HCT116 (cell line): Measurements from ENCODE around the gene VPS11. TPM values are rescaled to one million over a fixed set of nuclear protein-coding genes. Genes with fewer than 3 reads are reported as not detected.

ENCODE experiments used
- ATAC-seq: fragments of 200-7000 bp; cut with Tn5 transposase; 2 replicates; pipeline ENCODE4 v1.9.1; 2020; ENCODE audit warnings: mild to moderate bottlenecking, moderate library complexity
- BruUV-seq: library from RNA; stranded (reverse); fragments of 400-500 nt; replicated peaks from 2 replicates; lab custom pipeline; 2021; lab: Mats Ljungman, UMichigan
- CTCF ChIA-PET: fragments of 300-600 bp; sonication (Branson Sonifier 250); formaldehyde crosslinking; loops from one replicate; lab custom pipeline; 2021; ENCODE audit warnings: antibody characterized with exemption; lab: Charles Lee
- POLR2A ChIA-PET: fragments of 300-600, 350-600 bp; sonication (Branson Sonifier 250); formaldehyde crosslinking; loops from one replicate; lab custom pipeline; 2021; ENCODE audit warnings: antibody characterized with exemption; lab: Charles Lee
- RAD21 ChIA-PET, 2 experiments: fragments of 300-600 bp; sonication (Branson Sonifier 250); formaldehyde crosslinking; loops; one replicate each; lab custom pipeline; 2023; ENCODE audit warnings: low total read pairs in 2 of 2; ENCODE audit not compliant: uncharacterized antibody in 2 of 2, unreplicated experiment in 2 of 2, low non-redundant PET in 1 of 2; lab: Charles Lee
- DNase-seq: peaks from one replicate; pipeline ENCODE4 v3.0.0-alpha.2; 2010; ENCODE audit warnings: low read depth, low spot score
- H2AFZ ChIP-seq: fragments of 200-600 bp; shearing (Covaris generic), sonication (generic); 2 replicates; pipeline ENCODE4 v1.6.1; 2017; ENCODE audit warnings: low read depth, mixed run types, mixed read lengths, antibody characterized with exemption, low read length; ENCODE audit not compliant: poor library complexity, severe bottlenecking
- H3K27ac ChIP-seq: 2 replicates; pipeline ENCODE4 v1.5.1; 2012; ENCODE audit warnings: low read depth, low read length
- H3K27me3 ChIP-seq: fragments of 200-600 bp; sonication (generic); 2 replicates; pipeline ENCODE4 v1.6.1; 2016; ENCODE audit warnings: mixed run types, low read length, mixed read lengths; ENCODE audit not compliant: insufficient read depth
- H3K36me3 ChIP-seq, 2 experiments: fragments of 200-500 bp in 1 of 2; fragments of 200-600 bp in 1 of 2; sonication (Bioruptor generic) in 1 of 2; sonication (generic) in 1 of 2; 2 replicates each; pipeline versions ENCODE4 v1.5.1 to v1.6.1; 2014 to 2016; ENCODE audit warnings: low read length in 2 of 2, inconsistent platforms in 1 of 2, mixed read lengths in 1 of 2, mixed run types in 1 of 2; ENCODE audit not compliant: insufficient read depth in 2 of 2, control insufficient read depth in 1 of 2
- H3K4me1 ChIP-seq, 2 experiments: fragments of 200-600 bp in 1 of 2; sonication (generic) in 1 of 2; 2 replicates each; pipeline versions ENCODE4 v1.5.1 to v1.6.1; 2012 to 2017; ENCODE audit warnings: low read length in 2 of 2, inconsistent platforms in 1 of 2, mild to moderate bottlenecking in 1 of 2, mixed read lengths in 1 of 2, mixed run types in 1 of 2, moderate library complexity in 1 of 2; ENCODE audit not compliant: insufficient read depth in 2 of 2, control insufficient read depth in 1 of 2
- H3K4me2 ChIP-seq: fragments of 200-600 bp; sonication (generic); 2 replicates; pipeline ENCODE4 v1.6.1; 2017; ENCODE audit warnings: mixed run types, low read length, mixed read lengths
- H3K4me3 ChIP-seq, 2 experiments: fragments of 200-600 bp in 1 of 2; sonication (generic) in 1 of 2; replicated peaks in 1 of 2; 2 replicates each; pipeline ENCODE4 v1.5.1; 2011 to 2016; ENCODE audit warnings: low read length in 2 of 2, control low read depth in 1 of 2, low read depth in 1 of 2, mild to moderate bottlenecking in 1 of 2, mixed read lengths in 1 of 2, mixed run types in 1 of 2
- H3K79me2 ChIP-seq: fragments of 200-600 bp; sonication (generic); 2 replicates; pipeline ENCODE4 v1.6.1; 2017; ENCODE audit warnings: mild to moderate bottlenecking, mixed run types, low read length, moderate library complexity, mixed read lengths; ENCODE audit not compliant: insufficient read depth
- H3K9ac ChIP-seq: fragments of 200-600 bp; sonication (generic); 2 replicates; pipeline ENCODE4 v1.6.1; 2016; ENCODE audit warnings: low read length, mixed read lengths
- H3K9me2 ChIP-seq: fragments of 200-600 bp; sonication (generic), shearing (Covaris generic); 2 replicates; pipeline ENCODE4 v1.6.1; 2017; ENCODE audit warnings: mixed run types, mild to moderate bottlenecking, moderate library complexity; ENCODE audit not compliant: insufficient read depth
- H3K9me3 ChIP-seq, 2 experiments: fragments of 200-500 bp in 1 of 2; fragments of 200-600 bp in 1 of 2; sonication (Bioruptor generic) in 1 of 2; sonication (generic) in 1 of 2; 2 replicates each; pipeline ENCODE4 v1.6.1; 2014 to 2017; ENCODE audit warnings: low read length in 2 of 2, mixed read lengths in 2 of 2, inconsistent platforms in 1 of 2, low read depth in 1 of 2, mild to moderate bottlenecking in 1 of 2, mixed run types in 1 of 2, moderate library complexity in 1 of 2; ENCODE audit not compliant: control insufficient read depth in 1 of 2, insufficient read depth in 1 of 2
- H4K20me1 ChIP-seq: fragments of 200-600 bp; sonication (generic), shearing (Covaris generic); 2 replicates; pipeline ENCODE4 v1.6.1; 2017; ENCODE audit warnings: mixed run types, mild to moderate bottlenecking, moderate library complexity; ENCODE audit not compliant: insufficient read depth
- EZH2phosphoT487 ChIP-seq: fragments of 200-600 bp; IDR thresholded peaks from 2 replicates; pipeline ENCODE4 v1.6.1; 2018; ENCODE audit warnings: antibody characterized with exemption, borderline replicate concordance
- FOSL1 ChIP-seq: IDR thresholded peaks from 2 replicates; pipeline ENCODE4 v1.6.1; 2012; ENCODE audit warnings: low read depth
- ZFX ChIP-seq: fragments of 450-650 bp; IDR thresholded peaks from 2 replicates; pipeline ENCODE4 v1.6.1; 2017
- intact Hi-C: fragments of 100-400 bp; cut with micrococcal nuclease; formaldehyde crosslinking; loops from 2 replicates; pipeline ENCODE4 v1.10.0; 2022
- total RNA-seq: library from RNA; stranded (reverse); gene quantifications from one replicate; pipeline ENCODE4 v1.2.1, GENCODE V29; 2021; ENCODE audit not compliant: unreplicated experiment
- TF ChIP-seq, protein P1 (sequence below): IDR thresholded peaks from 2 replicates; pipeline ENCODE4 v1.6.1; 2012
- TF ChIP-seq, protein P2 (sequence below): IDR thresholded peaks from 2 replicates; pipeline ENCODE4 v1.6.1; 2011; ENCODE audit warnings: mild to moderate bottlenecking, low read length, moderate library complexity; ENCODE audit not compliant: insufficient replicate concordance; ENCODE audit errors: extremely low read depth

Gene VPS11
- total RNA-seq, 1 experiment from 2014 or later = 20.4 TPM

DNA sequence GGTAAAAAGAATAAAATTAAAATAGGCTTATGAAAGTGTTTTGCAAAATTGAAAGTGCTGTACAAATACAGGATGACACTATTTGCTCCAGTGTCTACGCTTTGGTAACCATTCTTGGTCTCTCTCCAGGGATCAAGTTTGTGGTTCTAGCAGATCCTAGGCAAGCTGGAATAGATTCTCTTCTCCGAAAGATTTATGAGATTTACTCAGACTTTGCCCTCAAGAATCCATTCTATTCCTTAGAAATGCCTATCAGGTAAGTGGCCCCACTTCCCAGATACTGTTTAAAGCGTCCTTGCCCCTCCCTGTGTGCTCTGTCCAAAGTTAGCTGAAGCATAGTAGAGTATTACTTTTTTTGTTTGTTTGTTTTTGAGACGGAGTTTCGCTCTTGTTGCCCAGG lies 46.0 kb upstream of the VPS11 start:
- no peaks in the 10 kb centered on the region for H3K9me2 ChIP-seq
- H3K27ac ChIP-seq = no peak overlapping the region
- CTCF ChIA-PET = no interaction called here
- RAD21 ChIA-PET = no interaction called here
- peaks cover 48% of the 10 kb centered on the region for H3K79me2 ChIP-seq
- H2AFZ ChIP-seq = no peak overlapping the region
- no TSS peak for BruUV-seq
- H3K9ac ChIP-seq = no peak overlapping the region
- no peak overlapping the region for H3K4me3 ChIP-seq
- intact Hi-C loops = no loop called here
- POLR2A ChIA-PET = no interaction called here
- peaks cover 26 to 40% of the 10 kb centered on the region in 2 experiments for H3K36me3 ChIP-seq
- H4K20me1 ChIP-seq = no peaks in the 10 kb centered on the region
- no peaks in the 10 kb centered on the region for H3K9me3 ChIP-seq
- DNase-seq = no peak
- H3K27me3 ChIP-seq = no peaks in the 10 kb centered on the region
- peaks cover 12 to 29% of the 10 kb centered on the region in 2 experiments for H3K4me1 ChIP-seq
- no peak for ATAC-seq
- TF ChIP-seq FOSL1 (no peak), ZFX (no peak)
- TF ChIP-seq, protein P1, sequence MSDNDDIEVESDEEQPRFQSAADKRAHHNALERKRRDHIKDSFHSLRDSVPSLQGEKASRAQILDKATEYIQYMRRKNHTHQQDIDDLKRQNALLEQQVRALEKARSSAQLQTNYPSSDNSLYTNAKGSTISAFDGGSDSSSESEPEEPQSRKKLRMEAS = no peak
- H3K4me2 ChIP-seq = no peak overlapping the region

DNA sequence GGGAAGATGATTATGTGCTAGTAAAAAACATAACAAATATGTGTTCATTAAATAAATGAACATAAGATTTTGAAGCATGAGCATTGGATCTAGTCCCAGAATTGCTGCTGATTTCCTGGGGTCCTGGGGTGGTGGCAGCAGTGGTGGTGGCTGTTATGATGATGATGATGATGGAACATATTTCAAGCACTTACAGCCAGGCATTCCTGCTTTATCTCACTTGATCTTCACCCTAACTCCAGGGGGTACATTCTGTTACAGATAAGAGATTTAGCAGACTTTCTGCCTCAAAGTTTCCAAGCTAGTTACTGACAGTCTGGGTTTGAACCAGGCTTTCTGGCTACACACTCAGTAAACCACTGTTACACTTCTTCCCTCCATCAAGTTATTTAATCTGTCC lies 43.9 kb upstream of the VPS11 start:
- POLR2A ChIA-PET = interaction anchor here (0.7 kb wide), 1 partner anchor 61 kb away, joined by 4 read pairs; no protein-coding TSS in a partner anchor
- peaks cover 8 to 23% of the 10 kb centered on the region in 2 experiments for H3K4me1 ChIP-seq
- H3K27ac ChIP-seq = no peak overlapping the region
- CTCF ChIA-PET = no interaction called here
- ATAC-seq (no peak), DNase-seq (no peak)
- no TSS peak for BruUV-seq
- intact Hi-C loops = no loop called here
- H4K20me1 ChIP-seq = no peaks in the 10 kb centered on the region
- H3K36me3 ChIP-seq = peaks cover 21 to 37% of the 10 kb centered on the region in 2 experiments; a peak in 3 of 4 replicates
- TF ChIP-seq, protein P2, sequence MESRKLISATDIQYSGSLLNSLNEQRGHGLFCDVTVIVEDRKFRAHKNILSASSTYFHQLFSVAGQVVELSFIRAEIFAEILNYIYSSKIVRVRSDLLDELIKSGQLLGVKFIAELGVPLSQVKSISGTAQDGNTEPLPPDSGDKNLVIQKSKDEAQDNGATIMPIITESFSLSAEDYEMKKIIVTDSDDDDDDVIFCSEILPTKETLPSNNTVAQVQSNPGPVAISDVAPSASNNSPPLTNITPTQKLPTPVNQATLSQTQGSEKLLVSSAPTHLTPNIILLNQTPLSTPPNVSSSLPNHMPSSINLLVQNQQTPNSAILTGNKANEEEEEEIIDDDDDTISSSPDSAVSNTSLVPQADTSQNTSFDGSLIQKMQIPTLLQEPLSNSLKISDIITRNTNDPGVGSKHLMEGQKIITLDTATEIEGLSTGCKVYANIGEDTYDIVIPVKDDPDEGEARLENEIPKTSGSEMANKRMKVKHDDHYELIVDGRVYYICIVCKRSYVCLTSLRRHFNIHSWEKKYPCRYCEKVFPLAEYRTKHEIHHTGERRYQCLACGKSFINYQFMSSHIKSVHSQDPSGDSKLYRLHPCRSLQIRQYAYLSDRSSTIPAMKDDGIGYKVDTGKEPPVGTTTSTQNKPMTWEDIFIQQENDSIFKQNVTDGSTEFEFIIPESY = no peak
- no peak for TF ChIP-seq EZH2phosphoT487
- H3K9me2 ChIP-seq = no peaks in the 10 kb centered on the region
- H3K79me2 ChIP-seq = peaks cover 38% of the 10 kb centered on the region
- no peaks in the 10 kb centered on the region for H3K27me3 ChIP-seq
- H3K9ac ChIP-seq = no peak overlapping the region
- RAD21 ChIA-PET = no interaction called here
- H3K9me3 ChIP-seq = no peaks in the 10 kb centered on the region
- no peak overlapping the region for H3K4me3 ChIP-seq
- no peak overlapping the region for H3K4me2 ChIP-seq
- no peak overlapping the region for H2AFZ ChIP-seq
